Right atrium auricular region (tissue), 2 donors: ENCODE data around the gene CTDSPL2. TPM values are rescaled to one million over a fixed set of nuclear protein-coding genes. Genes with fewer than 3 reads are reported as not detected.

Experiments
- DNase-seq: peaks from one replicate; pipeline ENCODE4 v3.0.0-alpha.2; 2019; ENCODE audit warnings: low spot score
- H3K27ac ChIP-seq, 2 donors: fragments of 200-600 bp; sonication (generic); 1 replicate in 1 of 2; 2 replicates in 1 of 2; pipeline ENCODE4 v1.5.1; 2016 to 2019
- H3K27me3 ChIP-seq, 2 donors: fragments of 200-600 bp; sonication (generic); one replicate each; pipeline versions ENCODE4 v1.5.1 to v1.6.0; 2017 to 2019
- H3K36me3 ChIP-seq: fragments of 200-600 bp; sonication (generic); one replicate; pipeline ENCODE4 v1.5.1; 2016
- H3K4me1 ChIP-seq, 2 donors: fragments of 200-600 bp; sonication (generic); one replicate each; pipeline versions ENCODE4 v1.5.1 to v1.6.0; 2017 to 2019
- H3K4me3 ChIP-seq, 2 donors: fragments of 200-600 bp; sonication (generic); 1 replicate in 1 of 2; 2 replicates in 1 of 2; pipeline ENCODE4 v1.5.1; 2017 to 2019; ENCODE audit warnings: mild to moderate bottlenecking in 1 of 2, moderate library complexity in 1 of 2
- H3K9me3 ChIP-seq, 2 donors: fragments of 200-600 bp; sonication (generic); one replicate each; pipeline ENCODE4 v1.5.1; 2019
- CTCF ChIP-seq, 2 donors: fragments of 200-600 bp; sonication (generic); IDR thresholded peaks; one replicate each; pipeline ENCODE4 v1.5.1; 2019; ENCODE audit warnings: antibody characterized with exemption in 2 of 2
- total RNA-seq, 2 donors: library from RNA; depleted of rRNA; stranded (reverse); fragments of >200 nt; gene quantifications; one replicate each; pipeline ENCODE4 v1.1.0, GENCODE V29; 2016

Gene CTDSPL2
- total RNA-seq, 2 donors from 2014 or later = 22.5 to 32.9 TPM

GRCh38 chr15:44468709-44469385 lies 41.4 kb downstream of the CTDSPL2 start:
- H3K27ac ChIP-seq = no peak overlapping the region
- H3K4me1 ChIP-seq = no peaks in the 10 kb centered on the region
- DNase-seq = no peak
- H3K4me3 ChIP-seq = no peak overlapping the region
- peaks cover 16% of the 10 kb centered on the region for H3K36me3 ChIP-seq
- no peak for TF ChIP-seq CTCF (IDR thresholded peaks at IDR 0.05)
- no peaks in the 10 kb centered on the region for H3K27me3 ChIP-seq
- peaks cover 0 to 8% of the 10 kb centered on the region in 2 donors for H3K9me3 ChIP-seq

- Histone ChIP-seq H3K27ac (no peak overlapping the region), H3K9me3 (peaks cover 0 to 8% of the 10 kb centered on the region in 2 donors), H3K4me3 (no peak overlapping the region), H3K36me3 (peaks cover 10% of the 10 kb centered on the region), H3K4me1 (no peaks in the 10 kb centered on the region), H3K27me3 (no peaks in the 10 kb centered on the region)
- no peak for TF ChIP-seq CTCF (IDR thresholded peaks at IDR 0.05)
- DNase-seq = no peak
Measured at GRCh38 chr15:44471885-44472455, 44.5 kb downstream of the CTDSPL2 start.

- H3K36me3 ChIP-seq = no peaks in the 10 kb centered on the region
- TF ChIP-seq CTCF (IDR thresholded peaks at IDR 0.05) = no peak
- H3K27ac ChIP-seq = no peak overlapping the region
- H3K9me3 ChIP-seq = no peaks in the 10 kb centered on the region
- H3K4me3 ChIP-seq = no peak overlapping the region
- H3K4me1 ChIP-seq = peaks cover 0 to 5% of the 10 kb centered on the region in 2 donors
- H3K27me3 ChIP-seq = no peaks in the 10 kb centered on the region
- DNase-seq = no peak
Measured at GRCh38 chr15:44479343-44479742, 51.9 kb downstream of the CTDSPL2 start.

GRCh38 chr15:44482090-44482489 lies 54.7 kb downstream of the CTDSPL2 start:
- H3K27ac ChIP-seq = no peak overlapping the region
- no peak for DNase-seq
- no peak for TF ChIP-seq CTCF (IDR thresholded peaks at IDR 0.05)

GRCh38 chr15:44485880-44486279 lies 58.5 kb downstream of the CTDSPL2 start:
- peaks cover 37% of the 10 kb centered on the region for H3K36me3 ChIP-seq

More at GRCh38 chr15:44482090-44482489, 54.7 kb downstream of the CTDSPL2 start:
- H3K4me1 ChIP-seq = peaks cover 0 to 5% of the 10 kb centered on the region in 2 donors
- H3K9me3 ChIP-seq = no peaks in the 10 kb centered on the region
- no peaks in the 10 kb centered on the region for H3K27me3 ChIP-seq
- peaks cover 8% of the 10 kb centered on the region for H3K36me3 ChIP-seq
- H3K4me3 ChIP-seq = no peak overlapping the region

More at GRCh38 chr15:44485880-44486279, 58.5 kb downstream of the CTDSPL2 start:
- Histone ChIP-seq H3K4me3 (no peak overlapping the region), H3K4me1 (peaks cover 0 to 5% of the 10 kb centered on the region in 2 donors), H3K27me3 (no peaks in the 10 kb centered on the region), H3K27ac (no peak overlapping the region), H3K9me3 (no peaks in the 10 kb centered on the region)
- no peak for DNase-seq
- TF ChIP-seq CTCF (IDR thresholded peaks at IDR 0.05) = no peak
